Bronchus fibroblast of lung (primary cell): Measurements from ENCODE around the gene KCNE4. TPM values are rescaled to one million over a fixed set of nuclear protein-coding genes. Genes with fewer than 3 reads are reported as not detected.

Experiments used
- total RNA-seq: library from RNA; depleted of rRNA; stranded (reverse); fragments of >200 nt; gene quantifications from 2 replicates; pipeline ENCODE4 v1.2.3, GENCODE V29; 2015

KCNE4 gene
- total RNA-seq: 1.9 and 2.0 TPM in 2 replicates

GRCh38 chr2:223051693-223052289, at the start of gene KCNE4:
Gene KCNE4, plus strand, starts transcription at chr2:223052190. Its CDS starts 641 bp downstream, at chr2:223052831.

Other genes starting within 250 kb of the KCNE4 start
- gene ACSL3, start 191.2 kb upstream of the KCNE4 start, total RNA-seq: 189 and 206 TPM in 2 replicates